DOHH2 (cell line): Measurements from ENCODE around the gene LGR6.

Source experiments
- CTCF ChIP-seq: fragments of 200-600 bp; sonication (generic); IDR thresholded peaks from one replicate; pipeline ENCODE4 v1.5.1; 2014; ENCODE audit warnings: antibody characterized with exemption, mild to moderate bottlenecking, low read depth, low read length; ENCODE audit not compliant: poor library complexity, severe bottlenecking
- EZH2phosphoT487 ChIP-seq: fragments of 200-600 bp; sonication (generic); IDR thresholded peaks from 2 replicates; pipeline ENCODE4 v1.6.1; 2017; ENCODE audit warnings: borderline replicate concordance, mild to moderate bottlenecking, antibody characterized with exemption, low read length, moderate library complexity, mixed read lengths

GRCh38 chr1:202291961-202292712 is 98.5 kb downstream of the LGR6 start:
- TF ChIP-seq CTCF: no peak
- no peak for TF ChIP-seq EZH2phosphoT487
